Activated naive CD4-positive, alpha-beta T cell treated with anti-CD3 and anti-CD28 coated beads for 36 hours (primary cell): ENCODE measurements around the gene PDE11A. TPM values are rescaled to one million over a fixed set of nuclear protein-coding genes. Genes with fewer than 3 reads are reported as not detected.
"Not testable (repeated sequence)": the region's sequence is repeated elsewhere in the genome, so short reads cannot be mapped to it uniquely, and the experiment has no call there.

ENCODE experiments used
- CTCF ChIA-PET: fragments of 350-600 bp; sonication (Branson Sonifier 250); formaldehyde crosslinking; loops from one replicate; lab custom pipeline; 2021; ENCODE audit warnings: antibody characterized with exemption; lab: Charles Lee
- DNase-seq: peaks from one replicate; pipeline ENCODE4 v3.0.0-alpha.2; 2020
- H3K27ac Mint-ChIP-seq: one replicate; pipeline ENCODE4 v1.8.0; 2021; ENCODE audit warnings: mild to moderate bottlenecking, mixed read lengths
- H3K27me3 Mint-ChIP-seq: one replicate; pipeline ENCODE4 v1.8.0; 2021; ENCODE audit warnings: low read depth, mixed read lengths
- H3K36me3 Mint-ChIP-seq: one replicate; pipeline ENCODE4 v1.8.0; 2021; ENCODE audit warnings: low read depth, mixed read lengths
- H3K4me1 Mint-ChIP-seq: one replicate; pipeline ENCODE4 v1.8.0; 2021; ENCODE audit warnings: low read depth, mixed read lengths
- H3K4me3 Mint-ChIP-seq: one replicate; pipeline ENCODE4 v1.8.0; 2021; ENCODE audit warnings: mild to moderate bottlenecking, moderate library complexity, mixed read lengths
- H3K9me3 Mint-ChIP-seq: one replicate; pipeline ENCODE4 v1.8.0; 2021; ENCODE audit warnings: mixed read lengths
- intact Hi-C: fragments of 100-400 bp; cut with micrococcal nuclease; formaldehyde crosslinking; loops from one replicate; pipeline ENCODE4 v1.15.1; 2023
- total RNA-seq, 2 experiments: library from RNA; stranded (reverse); gene quantifications; one replicate each; pipeline ENCODE4 v1.2.3, GENCODE V29; 2021

PDE11A gene
- total RNA-seq, 2 experiments from 2014 or later, result not detected

GRCh38 chr2:178106053-178106452, 33.5 kb upstream of the PDE11A start:
- H3K4me3 Mint-ChIP-seq, result no peak overlapping the region
- H3K27me3 Mint-ChIP-seq, result no peaks in the 10 kb centered on the region
- intact Hi-C loops, result no loop called here
- H3K36me3 Mint-ChIP-seq, result no peaks in the 10 kb centered on the region
- DNase-seq, result no peak
- no peak overlapping the region for H3K27ac Mint-ChIP-seq
- CTCF ChIA-PET, result no interaction called here
- no peaks in the 10 kb centered on the region for H3K9me3 Mint-ChIP-seq
- H3K4me1 Mint-ChIP-seq, result peaks cover 2% of the 10 kb centered on the region

- intact Hi-C loops, result no loop called here
- CTCF ChIA-PET, result no interaction called here
- DNase-seq, result no peak
- no peaks in the 10 kb centered on the region for H3K36me3 Mint-ChIP-seq
- no peaks in the 10 kb centered on the region for H3K27me3 Mint-ChIP-seq
- no peak overlapping the region for H3K4me3 Mint-ChIP-seq
- no peak overlapping the region for H3K27ac Mint-ChIP-seq
- no peaks in the 10 kb centered on the region for H3K9me3 Mint-ChIP-seq
- peaks cover 2% of the 10 kb centered on the region for H3K4me1 Mint-ChIP-seq
These were observed 33.0 kb upstream of the PDE11A start for GRCh38 chr2:178105566-178105965.

- Mint-ChIP-seq H3K4me1 (no peaks in the 10 kb centered on the region), H3K36me3 (no peaks in the 10 kb centered on the region), H3K27me3 (no peaks in the 10 kb centered on the region), H3K27ac (no peak overlapping the region), H3K4me3 (no peak overlapping the region), H3K9me3 (no peaks in the 10 kb centered on the region)
- CTCF ChIA-PET, result interaction anchor here (1.5 kb wide), 1 partner anchor 11 kb away, joined by 6 read pairs; the partner anchor contains the start of gene RBM45
- DNase-seq, result no peak
- intact Hi-C loops, result no loop called here
These were observed 28.9 kb upstream of the PDE11A start for GRCh38 chr2:178101321-178102079.

- no peak overlapping the region for H3K4me3 Mint-ChIP-seq
- no peaks in the 10 kb centered on the region for H3K9me3 Mint-ChIP-seq
- intact Hi-C loops, result no loop called here
- CTCF ChIA-PET, result interaction anchor here (0.7 kb wide), 1 partner anchor 727 kb away, joined by 3 read pairs; no protein-coding TSS in a partner anchor
- no peaks in the 10 kb centered on the region for H3K36me3 Mint-ChIP-seq
- H3K27me3 Mint-ChIP-seq, result no peaks in the 10 kb centered on the region
- no peaks in the 10 kb centered on the region for H3K4me1 Mint-ChIP-seq
- DNase-seq, result no peak
- no peak overlapping the region for H3K27ac Mint-ChIP-seq
These were observed 20.9 kb upstream of the PDE11A start for GRCh38 chr2:178093471-178093870.

GRCh38 chr2:178088774-178089270, 16.2 kb upstream of the PDE11A start:
- DNase-seq, result no peak
- intact Hi-C loops, result no loop called here

GRCh38 chr2:178084273-178084672, 11.7 kb upstream of the PDE11A start:
- CTCF ChIA-PET, result no interaction called here
- intact Hi-C loops, result no loop called here
- Mint-ChIP-seq H3K27ac (no peak overlapping the region), H3K27me3 (peaks cover 9% of the 10 kb centered on the region), H3K9me3 (no peaks in the 10 kb centered on the region), H3K36me3 (no peaks in the 10 kb centered on the region), H3K4me3 (no peak overlapping the region), H3K4me1 (no peaks in the 10 kb centered on the region)
- no peak for DNase-seq

More at GRCh38 chr2:178088774-178089270, 16.2 kb upstream of the PDE11A start:
- CTCF ChIA-PET, result no interaction called here
- H3K4me3 Mint-ChIP-seq, result no peak overlapping the region
- H3K4me1 Mint-ChIP-seq, result no peaks in the 10 kb centered on the region
- H3K9me3 Mint-ChIP-seq, result no peaks in the 10 kb centered on the region
- no peaks in the 10 kb centered on the region for H3K36me3 Mint-ChIP-seq
- H3K27ac Mint-ChIP-seq, result no peak overlapping the region
- H3K27me3 Mint-ChIP-seq, result peaks cover 3% of the 10 kb centered on the region

GRCh38 chr2:178082408-178083045, 9.9 kb upstream of the PDE11A start:
- DNase-seq, result no peak
- no peaks in the 10 kb centered on the region for H3K36me3 Mint-ChIP-seq
- H3K27me3 Mint-ChIP-seq, result peaks cover 11% of the 10 kb centered on the region
- H3K27ac Mint-ChIP-seq, result no peak overlapping the region
- intact Hi-C loops, result no loop called here
- CTCF ChIA-PET, result no interaction called here
- no peaks in the 10 kb centered on the region for H3K4me1 Mint-ChIP-seq
- H3K9me3 Mint-ChIP-seq, result no peaks in the 10 kb centered on the region
- H3K4me3 Mint-ChIP-seq, result no peak overlapping the region

- H3K4me1 Mint-ChIP-seq, intact Hi-C loops, H3K36me3 Mint-ChIP-seq, H3K4me3 Mint-ChIP-seq, H3K27ac Mint-ChIP-seq, DNase-seq, H3K9me3 Mint-ChIP-seq: not testable (repeated sequence)
- CTCF ChIA-PET, result interaction anchor here (1.2 kb wide), 1 partner anchor 33 kb away, joined by 4 read pairs; the partner anchor contains the start of gene RBM45
- H3K27me3 Mint-ChIP-seq, result peaks cover 22% of the 10 kb centered on the region
These were observed 6.7 kb upstream of the PDE11A start for GRCh38 chr2:178079279-178079678.

- Mint-ChIP-seq H3K4me1 (peaks cover 10% of the 10 kb centered on the region), H3K36me3 (no peaks in the 10 kb centered on the region), H3K9me3 (no peaks in the 10 kb centered on the region), H3K27ac (no peak overlapping the region), H3K4me3 (no peak overlapping the region), H3K27me3 (peaks cover 45% of the 10 kb centered on the region)
- CTCF ChIA-PET, result no interaction called here
- DNase-seq, result no peak
- intact Hi-C loops, result no loop called here
These were observed 3.6 kb upstream of the PDE11A start for GRCh38 chr2:178076130-178076529.

GRCh38 chr2:178075006-178075326, 2.4 kb upstream of the PDE11A start:
- intact Hi-C loops, result no loop called here
- Mint-ChIP-seq H3K36me3 (no peaks in the 10 kb centered on the region), H3K27ac (no peak overlapping the region), H3K27me3 (peaks cover 48% of the 10 kb centered on the region), H3K9me3 (no peaks in the 10 kb centered on the region), H3K4me1 (peaks cover 10% of the 10 kb centered on the region), H3K4me3 (no peak overlapping the region)
- no peak for DNase-seq
- CTCF ChIA-PET, result no interaction called here

GRCh38 chr2:178074123-178075005, 1.8 kb upstream of the PDE11A start:
- H3K36me3 Mint-ChIP-seq, result no peaks in the 10 kb centered on the region
- peaks cover 10% of the 10 kb centered on the region for H3K4me1 Mint-ChIP-seq
- intact Hi-C loops, result no loop called here
- H3K9me3 Mint-ChIP-seq, result no peaks in the 10 kb centered on the region
- no peak for DNase-seq
- H3K27me3 Mint-ChIP-seq, result peaks cover 51% of the 10 kb centered on the region
- no peak overlapping the region for H3K27ac Mint-ChIP-seq
- CTCF ChIA-PET, result no interaction called here
- no peak overlapping the region for H3K4me3 Mint-ChIP-seq

- no peak for DNase-seq
These were observed 586 bp downstream of the PDE11A start for GRCh38 chr2:178072000-178072382.

More at GRCh38 chr2:178072000-178072382, 586 bp downstream of the PDE11A start:
- Mint-ChIP-seq H3K9me3 (no peaks in the 10 kb centered on the region), H3K36me3 (no peaks in the 10 kb centered on the region), H3K27me3 (peaks cover 45% of the 10 kb centered on the region), H3K27ac (no peak overlapping the region), H3K4me1 (peaks cover 10% of the 10 kb centered on the region), H3K4me3 (peak overlapping the region; percentile 53)
- intact Hi-C loops, result no loop called here
- CTCF ChIA-PET, result interaction anchor here (0.6 kb wide), 1 partner anchor 907 kb away, joined by 4 read pairs; no protein-coding TSS in a partner anchor
